HEK293T (cell line): Measurements from ENCODE around the gene EIPR1.

Experiments used
- HDGF ChIP-seq: fragments of 450-650 bp; IDR thresholded peaks from 2 replicates; pipeline ENCODE4 v1.6.1; 2017; ENCODE audit warnings: antibody characterized with exemption, borderline replicate concordance
- L3MBTL2 ChIP-seq: fragments of 450-650 bp; conservative IDR thresholded peaks from 2 replicates; pipeline ENCODE4 v1.6.1; 2016; ENCODE audit warnings: mild to moderate bottlenecking
- SP1 ChIP-seq: fragments of 450-650 bp; IDR thresholded peaks from 2 replicates; pipeline ENCODE4 v1.6.1; 2017
- SUZ12 ChIP-seq: fragments of 450-650 bp; IDR thresholded peaks from 2 replicates; pipeline ENCODE4 v1.6.1; 2016; ENCODE audit warnings: mild to moderate bottlenecking
- TF ChIP-seq, protein P1 (sequence below): fragments of 450-650 bp; IDR thresholded peaks from 2 replicates; pipeline ENCODE4 v1.6.1; 2016

DNA sequence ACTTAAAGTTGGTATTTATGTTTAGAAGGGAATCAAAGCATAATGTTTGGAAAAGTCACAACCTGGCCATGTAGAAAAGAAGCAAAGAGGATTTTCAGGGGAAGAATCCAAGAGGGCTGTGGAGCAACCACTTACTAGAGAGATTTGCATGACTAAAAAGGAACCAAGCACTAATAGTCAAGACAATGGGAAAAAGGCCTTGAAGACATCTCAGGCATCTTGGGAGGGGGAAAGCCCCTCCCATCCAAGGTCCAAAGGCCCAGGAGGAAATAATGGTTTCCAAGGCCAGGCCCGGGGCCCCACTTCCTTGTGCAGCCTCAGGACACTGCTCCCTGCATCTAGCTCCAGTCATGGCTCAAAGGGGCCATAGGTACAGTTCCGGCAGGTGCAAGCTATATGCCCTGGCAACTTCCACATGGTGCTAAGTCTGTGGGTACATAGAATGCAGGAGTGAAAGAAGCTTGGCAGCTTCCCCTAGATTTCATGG lies 128.1 kb downstream of the EIPR1 start:
- TF ChIP-seq, protein P1, sequence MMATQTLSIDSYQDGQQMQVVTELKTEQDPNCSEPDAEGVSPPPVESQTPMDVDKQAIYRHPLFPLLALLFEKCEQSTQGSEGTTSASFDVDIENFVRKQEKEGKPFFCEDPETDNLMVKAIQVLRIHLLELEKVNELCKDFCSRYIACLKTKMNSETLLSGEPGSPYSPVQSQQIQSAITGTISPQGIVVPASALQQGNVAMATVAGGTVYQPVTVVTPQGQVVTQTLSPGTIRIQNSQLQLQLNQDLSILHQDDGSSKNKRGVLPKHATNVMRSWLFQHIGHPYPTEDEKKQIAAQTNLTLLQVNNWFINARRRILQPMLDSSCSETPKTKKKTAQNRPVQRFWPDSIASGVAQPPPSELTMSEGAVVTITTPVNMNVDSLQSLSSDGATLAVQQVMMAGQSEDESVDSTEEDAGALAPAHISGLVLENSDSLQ: no peak
- no peak for TF ChIP-seq SUZ12
- no peak for TF ChIP-seq HDGF
- no peak for TF ChIP-seq L3MBTL2
- no peak for TF ChIP-seq SP1
